H1 (cell line): ENCODE data around the gene RSL24D1. TPM values are rescaled to one million over a fixed set of nuclear protein-coding genes. Genes with fewer than 3 reads are reported as not detected.

Source experiments
- CTCF ChIA-PET: fragments of 300-600 bp; sonication (Branson Sonifier 250); formaldehyde crosslinking; loops from one replicate; lab custom pipeline; 2021; ENCODE audit not compliant: partially characterized antibody; lab: Charles Lee
- POLR2A ChIA-PET: fragments of 300-600 bp; sonication (Branson Sonifier 250); formaldehyde crosslinking; loops from one replicate; lab custom pipeline; 2021; ENCODE audit warnings: inconsistent platforms; ENCODE audit not compliant: partially characterized antibody; lab: Charles Lee
- DNase-seq, 2 experiments: peaks; one replicate each; pipeline versions ENCODE4 v3.0.0 to v3.0.0-alpha.2; 2010 to 2022; ENCODE audit warnings: low spot score in 2 of 2, low read depth in 1 of 2, mixed read lengths in 1 of 2
- FAIRE-seq: peaks from 2 replicates; lab custom pipeline; 2011; peaks lifted over from hg19 to GRCh38; lab: Jason Lieb, UNC
- H2AFZ ChIP-seq: 2 replicates; pipeline ENCODE4 v1.8.1; 2012; ENCODE audit warnings: low read length, inconsistent platforms
- H2AK5ac ChIP-seq: 2 replicates; pipeline ENCODE4 v1.6.1; 2013; ENCODE audit warnings: low read depth, low read length
- H2BK120ac ChIP-seq: replicated peaks from 2 replicates; pipeline ENCODE3; 2013; ENCODE audit warnings: low read depth, low read length, inconsistent platforms
- H2BK12ac ChIP-seq: 2 replicates; pipeline ENCODE4 v1.6.1; 2013; ENCODE audit warnings: low read depth, low read length
- H2BK15ac ChIP-seq: 2 replicates; pipeline ENCODE4 v1.6.1; 2013; ENCODE audit warnings: low read length
- H2BK20ac ChIP-seq: 2 replicates; pipeline ENCODE4 v1.6.1; 2013; ENCODE audit warnings: low read length
- H2BK5ac ChIP-seq: 2 replicates; pipeline ENCODE4 v1.6.1; 2013; ENCODE audit warnings: low read depth, low read length
- H3K14ac ChIP-seq: 2 replicates; pipeline ENCODE4 v1.6.1; 2013; ENCODE audit warnings: inconsistent platforms; ENCODE audit not compliant: insufficient read length
- H3K18ac ChIP-seq: 2 replicates; pipeline ENCODE4 v1.6.1; 2013; ENCODE audit warnings: low read length; ENCODE audit errors: extremely low read depth
- H3K23ac ChIP-seq: 2 replicates; pipeline ENCODE4 v1.6.1; 2013; ENCODE audit warnings: inconsistent platforms; ENCODE audit not compliant: insufficient read length
- H3K23me2 ChIP-seq: 2 replicates; pipeline ENCODE4 v1.6.1; 2013; ENCODE audit warnings: low read depth, low read length
- H3K27ac ChIP-seq: 2 replicates; pipeline ENCODE4 v1.6.1; 2011; ENCODE audit warnings: low read depth, low read length, inconsistent platforms
- H3K27me3 ChIP-seq, 4 experiments: replicated peaks in 1 of 4; 1 replicate in 1 of 4; 2 replicates in 3 of 4; pipeline versions ENCODE4 v1.6.1 to v1.8.1; 2011 to 2013; ENCODE audit warnings: low read length in 3 of 4, mild to moderate bottlenecking in 3 of 4, inconsistent platforms in 2 of 4, mixed read lengths in 2 of 4, moderate library complexity in 1 of 4; ENCODE audit not compliant: control insufficient read depth in 3 of 4, insufficient read depth in 3 of 4; ENCODE audit errors: extremely low read depth in 1 of 4
- H3K36me3 ChIP-seq, 4 experiments: 2 replicates each; pipeline versions ENCODE4 v1.6.1 to v1.8.1; 2011 to 2013; ENCODE audit warnings: mild to moderate bottlenecking in 4 of 4, low read length in 3 of 4, moderate library complexity in 2 of 4, control low read depth in 1 of 4, inconsistent platforms in 1 of 4; ENCODE audit not compliant: insufficient read depth in 4 of 4, control insufficient read depth in 2 of 4
- H3K4ac ChIP-seq: replicated peaks from 2 replicates; pipeline ENCODE3; 2013; ENCODE audit warnings: low read length, low read depth, mixed read lengths, inconsistent platforms; ENCODE audit not compliant: insufficient read length
- H3K4me1 ChIP-seq, 4 experiments: replicated peaks in 1 of 4; 1 replicate in 1 of 4; 2 replicates in 3 of 4; pipeline versions ENCODE4 v1.6.1 to v1.8.1; 2011 to 2013; ENCODE audit warnings: low read length in 3 of 4, inconsistent platforms in 2 of 4, mixed read lengths in 1 of 4; ENCODE audit not compliant: insufficient read depth in 4 of 4, control insufficient read depth in 3 of 4
- H3K4me2 ChIP-seq, 2 experiments: 2 replicates each; pipeline versions ENCODE4 v1.6.1 to v1.8.1; 2011 to 2013; ENCODE audit warnings: low read depth in 2 of 2, low read length in 2 of 2, control low read depth in 1 of 2, inconsistent platforms in 1 of 2, mild to moderate bottlenecking in 1 of 2; ENCODE audit not compliant: insufficient read depth in 1 of 2
- H3K4me3 ChIP-seq, 4 experiments: fragments of 200-600, 300-600 bp in 1 of 4; sonication (generic), shearing (Covaris generic), sonication (Bioruptor Twin) in 1 of 4; 2 replicates each; pipeline versions ENCODE4 v1.5.1 to v1.8.1; 2011 to 2016; ENCODE audit warnings: low read length in 4 of 4, low read depth in 3 of 4, control low read depth in 2 of 4, inconsistent platforms in 2 of 4, mild to moderate bottlenecking in 2 of 4, mixed read lengths in 1 of 4, moderate library complexity in 1 of 4; ENCODE audit not compliant: insufficient read depth in 2 of 4; ENCODE audit errors: extremely low read depth in 1 of 4
- H3K56ac ChIP-seq: replicated peaks from 2 replicates; pipeline ENCODE3; 2013; ENCODE audit warnings: low read depth, mild to moderate bottlenecking, mixed read lengths, low read length, inconsistent platforms; ENCODE audit not compliant: insufficient read length
- H3K79me1 ChIP-seq: 2 replicates; pipeline ENCODE4 v1.6.1; 2013; ENCODE audit warnings: low read depth, low read length, control low read depth
- H3K79me2 ChIP-seq, 2 experiments: 2 replicates each; pipeline versions ENCODE4 v1.6.1 to v1.8.1; 2012 to 2013; ENCODE audit warnings: low read length in 2 of 2, mild to moderate bottlenecking in 2 of 2, inconsistent platforms in 1 of 2; ENCODE audit not compliant: insufficient read depth in 2 of 2, control insufficient read depth in 1 of 2
- H3K9ac ChIP-seq, 4 experiments: replicated peaks in 1 of 4; 1 replicate in 1 of 4; 2 replicates in 3 of 4; pipeline versions ENCODE4 v1.6.1 to v1.8.1; 2011 to 2013; ENCODE audit warnings: low read depth in 3 of 4, low read length in 3 of 4, control low read depth in 2 of 4, mild to moderate bottlenecking in 2 of 4, moderate library complexity in 2 of 4, inconsistent platforms in 1 of 4; ENCODE audit errors: extremely low read depth in 1 of 4
- H3K9me3 ChIP-seq, 2 experiments: 2 replicates each; pipeline versions ENCODE4 v1.6.1 to v1.8.1; 2012 to 2013; ENCODE audit warnings: mild to moderate bottlenecking in 2 of 2, moderate library complexity in 2 of 2, control low read depth in 1 of 2, inconsistent platforms in 1 of 2, low read depth in 1 of 2, low read length in 1 of 2, mixed read lengths in 1 of 2; ENCODE audit not compliant: insufficient read depth in 2 of 2
- H4K20me1 ChIP-seq, 2 experiments: replicated peaks in 1 of 2; 2 replicates each; pipeline versions ENCODE3 to v1.8.1; 2011 to 2013; ENCODE audit warnings: inconsistent platforms in 2 of 2, low read length in 2 of 2, mild to moderate bottlenecking in 1 of 2; ENCODE audit not compliant: insufficient read depth in 2 of 2, control insufficient read depth in 1 of 2
- H4K5ac ChIP-seq: 2 replicates; pipeline ENCODE4 v1.6.1; 2013; ENCODE audit warnings: low read length, low read depth, mixed read lengths, inconsistent platforms; ENCODE audit not compliant: insufficient read length
- H4K8ac ChIP-seq: 2 replicates; pipeline ENCODE4 v1.8.0; 2013; ENCODE audit warnings: mild to moderate bottlenecking, moderate library complexity, low read length, inconsistent platforms; ENCODE audit not compliant: insufficient read depth; ENCODE audit errors: extremely low read depth
- H4K91ac ChIP-seq: replicated peaks from 2 replicates; pipeline ENCODE3; 2013; ENCODE audit warnings: low read length, mixed read lengths, inconsistent platforms; ENCODE audit not compliant: insufficient read length
- EP300 ChIP-seq, 2 experiments: IDR thresholded peaks; 1 replicate in 1 of 2; 2 replicates in 1 of 2; pipeline ENCODE4 v1.6.1; 2011 to 2012; ENCODE audit warnings: low read depth in 2 of 2, low read length in 2 of 2, mild to moderate bottlenecking in 2 of 2, borderline replicate concordance in 1 of 2, inconsistent platforms in 1 of 2, moderate library complexity in 1 of 2
- SP1 ChIP-seq: IDR thresholded peaks from 2 replicates; pipeline ENCODE4 v1.6.1; 2011; ENCODE audit warnings: low read depth, low read length
- WGBS, 2 experiments: shearing (Covaris generic) in 1 of 2; methylation state at CpG; one replicate each; pipeline versions ENCODE4 v1.1.6 to v1.1.7; 2013 to 2015; ENCODE audit warnings: low lambda C conversion rate in 2 of 2, mixed read lengths in 2 of 2, inconsistent platforms in 1 of 2, low coverage in 1 of 2, missing lambda C conversion rate in 1 of 2; ENCODE audit not compliant: insufficient replicate concordance in 2 of 2, insufficient coverage in 1 of 2, insufficient read length in 1 of 2; ENCODE audit errors: extremely low coverage in 1 of 2, missing lambda C conversion rate in 1 of 2; 5-methylcytosine and 5-hydroxymethylcytosine counted together
- polyA plus RNA-seq, 7 experiments: library from polyadenylated mRNA; depleted of rRNA in 3 of 7; stranded (reverse) in 5 of 7; unstranded in 2 of 7; fragments of >200 nt in 5 of 7; fragments of 200-250 nt in 2 of 7; gene quantifications; 1 replicate in 5 of 7; 2 replicates in 1 of 7; 4 replicates in 1 of 7; pipeline versions ENCODE4 v1.2.1 to v1.2.3, GENCODE V29; 2011 to 2013; ENCODE audit warnings: missing spikeins in 2 of 7, mixed read lengths in 2 of 7
- total RNA-seq: library from RNA; stranded (reverse); fragmentation: NEBNext Ultra II Directional; extraction: Animal tissue kit (Norgen Biotek cat#: 25700); gene quantifications from 2 replicates; pipeline ENCODE4 v1.2.1, GENCODE V29; 2021

RSL24D1 gene
- total and polyA plus RNA-seq, 2 of the 8 experiments (the other 6 are each of a cell fraction or from before 2014, with no cell fraction given), result 45.7 to 130 TPM

GRCh38 chr15:55133972-55134371, 62.8 kb downstream of the RSL24D1 start:
- Histone ChIP-seq H3K23me2 (no peaks in the 10 kb centered on the region), H3K4ac (no peak overlapping the region), H4K8ac (no peak overlapping the region), H2AK5ac (no peak overlapping the region), H4K91ac (no peak overlapping the region), H3K9ac (no peak overlapping the region), H3K9me3 (peaks cover 14 to 23% of the 10 kb centered on the region in 2 experiments; a peak in 2 of 4 replicates), H4K5ac (no peak overlapping the region), H3K23ac (no peak overlapping the region), H2BK12ac (no peak overlapping the region), H3K79me1 (no peaks in the 10 kb centered on the region), H2BK5ac (no peak overlapping the region), H3K4me2 (no peak overlapping the region), H3K56ac (no peak overlapping the region), H3K27ac (no peak overlapping the region), H2BK15ac (no peak overlapping the region), H2BK20ac (no peak overlapping the region), H3K4me3 (no peak overlapping the region), H2BK120ac (no peak overlapping the region), H3K4me1 (no peaks in the 10 kb centered on the region), H2AFZ (no peak overlapping the region), H3K27me3 (no peaks in the 10 kb centered on the region), H3K18ac (no peak overlapping the region), H3K36me3 (no peaks in the 10 kb centered on the region), H3K79me2 (no peaks in the 10 kb centered on the region), H3K14ac (no peak overlapping the region), H4K20me1 (no peaks in the 10 kb centered on the region)
- TF ChIP-seq SP1, result no peak
- TF ChIP-seq EP300 (IDR thresholded peaks at IDR 0.05; ENCODE audit: borderline replicate concordance in 1 of 2, low read depth in 2 of 2, low read length in 2 of 2), result no peak
- 92% methylated on average over 2 of the region's 2 CpGs; no CpG with 5 or more reads in 1 of the 2 experiments for WGBS, 2 experiments
- ChIA-PET POLR2A (no interaction called here), CTCF (interaction anchor here (0.6 to 1.4 kb wide), 2 partner anchors 10 to 14 kb away, joined by 3 read pairs; no protein-coding TSS in a partner anchor)
- DNase-seq (no peak), FAIRE-seq (no peak)
